CD4-positive, CD25-positive, alpha-beta regulatory T cell (primary cell): ENCODE results near the gene SYT15. TPM values are rescaled to one million over a fixed set of nuclear protein-coding genes. Genes with fewer than 3 reads are reported as not detected.

ENCODE experiments used
- ATAC-seq, 2 donors: fragments of 150-1000 bp; cut with Tn5 transposase; one replicate each; pipeline ENCODE4 v1.10.0; 2021; ENCODE audit warnings: low read depth in 2 of 2, moderate number of reproducible peaks in 2 of 2, moderate library complexity in 1 of 2
- DNase-seq, 3 donors: peaks; one replicate each; pipeline versions ENCODE4 v3.0.0 to v3.0.0-alpha.2; 2012 to 2022; ENCODE audit warnings: mixed read lengths in 1 of 3
- H3K27ac ChIP-seq: one replicate; pipeline ENCODE4 v1.7.0; 2013; ENCODE audit warnings: mild to moderate bottlenecking, low read length; ENCODE audit not compliant: insufficient read depth, poor library complexity, severe bottlenecking
- H3K27me3 ChIP-seq: one replicate; pipeline ENCODE4 v1.7.0; 2013; ENCODE audit warnings: low read length; ENCODE audit not compliant: control insufficient read depth, insufficient read depth
- H3K36me3 ChIP-seq: one replicate; pipeline ENCODE4 v1.7.0; 2013; ENCODE audit warnings: mild to moderate bottlenecking, low read length, moderate library complexity; ENCODE audit not compliant: control insufficient read depth, insufficient read depth
- H3K4me1 ChIP-seq: 2 replicates; pipeline ENCODE4 v1.7.0; 2013; ENCODE audit warnings: mild to moderate bottlenecking, low read length; ENCODE audit not compliant: insufficient read depth, control insufficient read depth, poor library complexity, severe bottlenecking
- H3K4me3 ChIP-seq: one replicate; pipeline ENCODE4 v1.7.0; 2013; ENCODE audit warnings: low read depth, mild to moderate bottlenecking, low read length, moderate library complexity
- H3K9me3 ChIP-seq, 2 experiments: 1 replicate in 1 of 2; 2 replicates in 1 of 2; pipeline ENCODE4 v1.7.0; 2013; ENCODE audit warnings: low read length in 2 of 2, mild to moderate bottlenecking in 1 of 2, moderate library complexity in 1 of 2; ENCODE audit not compliant: control insufficient read depth in 2 of 2
- H3K27ac Mint-ChIP-seq, 3 donors: one replicate each; pipeline ENCODE4 v1.8.0; 2020 to 2022; ENCODE audit warnings: mild to moderate bottlenecking in 3 of 3, mixed read lengths in 3 of 3, moderate library complexity in 2 of 3
- H3K27me3 Mint-ChIP-seq: one replicate; pipeline ENCODE4 v1.8.0; 2022; ENCODE audit warnings: mild to moderate bottlenecking, mixed read lengths
- H3K36me3 Mint-ChIP-seq: one replicate; pipeline ENCODE4 v1.8.0; 2020; ENCODE audit warnings: mixed read lengths
- H3K4me1 Mint-ChIP-seq, 4 donors: one replicate each; pipeline ENCODE4 v1.8.0; 2020 to 2022; ENCODE audit warnings: mixed read lengths in 4 of 4, mild to moderate bottlenecking in 1 of 4
- H3K4me3 Mint-ChIP-seq, 4 donors: one replicate each; pipeline ENCODE4 v1.8.0; 2020 to 2022; ENCODE audit warnings: mild to moderate bottlenecking in 4 of 4, mixed read lengths in 4 of 4, moderate library complexity in 3 of 4
- H3K9me3 Mint-ChIP-seq, 7 donors: one replicate each; pipeline ENCODE4 v1.8.0; 2020 to 2022; ENCODE audit warnings: mixed read lengths in 7 of 7, mild to moderate bottlenecking in 3 of 7, moderate library complexity in 2 of 7
- polyA plus RNA-seq, 4 donors: library from polyadenylated mRNA; unstranded; fragments of 300-500 nt; fragmentation: Illumina TruSeq; gene quantifications; one replicate each; pipeline ENCODE4 v1.2.3, GENCODE V29; 2021
- total RNA-seq: library from RNA; stranded (reverse); gene quantifications from one replicate; pipeline ENCODE4 v1.2.3, GENCODE V29; 2022

SYT15 gene
- total and polyA plus RNA-seq, 5 donors from 2014 or later = 0.09 to 0.67 (median 0.16) TPM; not detected in 1

DNA sequence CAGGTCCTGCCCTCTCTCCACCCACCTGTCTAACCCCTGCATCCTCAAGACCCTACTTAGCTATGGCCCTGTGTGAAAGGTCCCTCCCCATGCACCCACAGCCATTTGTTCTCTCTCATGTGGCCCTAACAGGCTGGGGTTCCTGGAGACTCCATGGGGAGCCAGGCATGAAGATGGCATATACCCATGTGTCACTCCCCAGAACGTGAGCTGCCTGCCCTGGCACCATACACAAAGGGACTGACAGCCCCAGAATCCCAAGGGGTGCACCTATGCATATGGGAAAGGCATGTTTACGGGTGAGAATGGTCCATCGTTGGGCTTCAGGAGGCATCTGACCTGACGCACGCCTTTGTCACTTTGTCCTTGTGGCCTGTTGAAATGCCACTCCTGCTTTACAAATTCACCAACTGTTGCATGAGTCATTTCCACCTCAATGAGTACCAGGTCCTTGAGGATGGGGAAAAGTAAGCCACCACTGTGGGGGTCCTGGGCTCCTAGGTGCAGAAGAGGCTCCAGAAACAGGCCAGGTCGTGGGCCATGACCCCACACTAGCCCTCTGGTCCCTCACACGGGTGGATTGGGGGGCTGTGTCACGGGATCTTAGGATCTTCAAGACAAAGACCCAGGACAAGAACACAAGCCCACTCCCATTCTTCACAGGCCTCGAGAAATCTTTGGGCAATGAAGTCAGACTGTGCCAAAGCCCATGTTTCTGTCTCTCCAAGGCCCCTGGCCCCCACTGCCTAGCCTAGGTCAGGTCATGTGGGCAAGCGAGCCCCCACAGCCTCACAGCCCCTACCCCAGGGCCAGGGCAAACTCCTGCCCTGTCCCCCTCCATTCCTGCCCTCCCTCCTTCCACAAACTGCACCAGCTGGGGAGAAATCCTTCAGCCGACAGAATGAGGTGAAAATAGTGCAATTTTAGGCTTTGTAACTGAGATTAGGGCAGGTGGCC, 31.1 kb upstream of the SYT15 start:
- Histone ChIP-seq H3K4me3 (no peak overlapping the region), H3K4me1 (no peaks in the 10 kb centered on the region), H3K27ac (no peak overlapping the region), H3K36me3 (no peaks in the 10 kb centered on the region), H3K27me3 (no peaks in the 10 kb centered on the region), H3K9me3 (no peaks in the 10 kb centered on the region)
- Mint-ChIP-seq H3K9me3 (no peaks in the 10 kb centered on the region), H3K4me1 (no peaks in the 10 kb centered on the region), H3K27me3 (peaks cover 9% of the 10 kb centered on the region), H3K27ac (no peak overlapping the region), H3K4me3 (no peak overlapping the region), H3K36me3 (no peaks in the 10 kb centered on the region)
- DNase-seq = no peak
- ATAC-seq = no peak

DNA sequence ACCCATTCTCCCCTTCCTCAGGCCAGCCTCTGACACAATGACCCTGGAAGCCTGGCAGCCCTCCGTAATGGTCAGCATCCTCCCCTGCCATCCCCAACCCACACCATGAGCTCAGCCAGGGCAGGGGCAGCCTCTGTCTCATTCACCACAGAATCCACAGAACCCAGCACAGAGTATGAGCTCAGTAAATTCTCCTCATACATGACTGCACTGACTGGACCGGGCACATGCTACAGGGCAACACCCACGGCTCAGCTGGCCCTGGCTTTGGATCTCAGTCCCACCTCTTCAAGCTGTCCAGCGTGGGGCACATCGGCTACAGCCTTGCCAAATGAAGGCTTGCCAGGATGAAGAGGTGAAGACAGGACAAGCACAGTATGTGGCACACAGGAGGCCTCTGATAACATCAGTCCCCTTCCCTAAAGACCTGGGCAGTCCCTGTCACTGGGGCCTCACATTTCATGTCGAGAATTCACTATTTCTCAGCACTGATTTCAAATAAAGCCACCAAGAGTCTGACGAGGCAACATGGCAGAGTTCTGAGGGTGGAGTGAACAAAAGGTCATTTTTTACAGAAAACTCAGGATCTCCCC, 30.3 kb upstream of the SYT15 start:
- no peak overlapping the region for H3K4me3 Mint-ChIP-seq
- no peaks in the 10 kb centered on the region for H3K9me3 Mint-ChIP-seq

DNA sequence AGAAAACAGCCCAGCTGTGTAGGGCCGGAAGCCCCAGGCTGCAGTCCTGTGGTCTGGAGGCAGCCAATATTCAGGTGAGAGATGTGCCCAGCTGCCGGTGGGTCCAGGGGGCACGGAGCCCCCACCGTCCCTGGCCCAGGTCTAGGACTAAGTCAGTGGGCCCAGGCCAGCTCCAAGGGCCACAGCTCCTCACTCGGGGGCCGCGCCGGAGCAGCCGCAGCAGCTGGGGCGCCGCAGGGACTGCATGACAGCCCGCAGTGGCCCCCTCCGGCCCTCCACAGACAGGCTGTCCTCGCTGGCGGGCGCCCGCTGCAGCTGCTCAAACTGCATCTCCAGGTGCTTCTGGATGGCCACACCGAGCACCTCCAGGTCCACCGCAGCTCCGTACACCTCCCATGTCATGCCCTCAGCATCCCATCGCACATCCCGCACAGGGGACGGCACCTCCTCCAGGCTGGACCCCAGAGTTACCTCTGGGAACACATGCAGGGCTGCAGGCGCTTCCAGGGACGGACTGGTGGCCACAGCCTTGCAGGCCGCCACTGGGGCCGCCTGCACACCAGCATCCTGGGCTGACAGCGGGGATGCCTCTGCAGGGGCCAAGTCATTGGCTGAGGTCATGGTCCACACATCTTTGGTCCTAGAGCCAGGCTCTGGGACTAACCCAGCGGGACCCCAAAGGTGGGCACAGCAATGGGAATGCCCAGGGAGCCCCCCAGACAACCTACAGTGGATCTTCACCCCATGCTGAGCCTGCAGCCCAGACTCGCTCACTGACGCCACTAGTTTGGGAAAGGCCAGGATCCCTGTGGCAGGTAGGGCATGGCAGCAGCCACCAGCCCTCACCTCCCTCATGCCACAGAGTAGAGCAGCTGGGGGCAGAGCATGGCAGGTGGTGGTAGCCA, 29.5 kb upstream of the SYT15 start:
- no peaks in the 10 kb centered on the region for H3K9me3 Mint-ChIP-seq
- peaks cover 10% of the 10 kb centered on the region for H3K27me3 Mint-ChIP-seq
- ATAC-seq (no peak), DNase-seq (no peak)
- Histone ChIP-seq H3K9me3 (no peaks in the 10 kb centered on the region), H3K27me3 (peaks cover 2% of the 10 kb centered on the region), H3K36me3 (no peaks in the 10 kb centered on the region), H3K4me1 (no peaks in the 10 kb centered on the region), H3K27ac (no peak overlapping the region), H3K4me3 (no peak overlapping the region)
- H3K36me3 Mint-ChIP-seq = no peaks in the 10 kb centered on the region
- no peak overlapping the region for H3K27ac Mint-ChIP-seq
- no peak overlapping the region for H3K4me3 Mint-ChIP-seq
- H3K4me1 Mint-ChIP-seq = no peaks in the 10 kb centered on the region

More for the DNA sequence above, 30.3 kb upstream of the SYT15 start:
- ATAC-seq (no peak), DNase-seq (no peak)
- Histone ChIP-seq H3K4me1 (no peaks in the 10 kb centered on the region), H3K27ac (no peak overlapping the region), H3K27me3 (peaks cover 1% of the 10 kb centered on the region), H3K9me3 (no peaks in the 10 kb centered on the region), H3K36me3 (no peaks in the 10 kb centered on the region), H3K4me3 (no peak overlapping the region)
- no peaks in the 10 kb centered on the region for H3K36me3 Mint-ChIP-seq
- no peak overlapping the region for H3K27ac Mint-ChIP-seq
- peaks cover 9% of the 10 kb centered on the region for H3K27me3 Mint-ChIP-seq
- H3K4me1 Mint-ChIP-seq = no peaks in the 10 kb centered on the region

DNA sequence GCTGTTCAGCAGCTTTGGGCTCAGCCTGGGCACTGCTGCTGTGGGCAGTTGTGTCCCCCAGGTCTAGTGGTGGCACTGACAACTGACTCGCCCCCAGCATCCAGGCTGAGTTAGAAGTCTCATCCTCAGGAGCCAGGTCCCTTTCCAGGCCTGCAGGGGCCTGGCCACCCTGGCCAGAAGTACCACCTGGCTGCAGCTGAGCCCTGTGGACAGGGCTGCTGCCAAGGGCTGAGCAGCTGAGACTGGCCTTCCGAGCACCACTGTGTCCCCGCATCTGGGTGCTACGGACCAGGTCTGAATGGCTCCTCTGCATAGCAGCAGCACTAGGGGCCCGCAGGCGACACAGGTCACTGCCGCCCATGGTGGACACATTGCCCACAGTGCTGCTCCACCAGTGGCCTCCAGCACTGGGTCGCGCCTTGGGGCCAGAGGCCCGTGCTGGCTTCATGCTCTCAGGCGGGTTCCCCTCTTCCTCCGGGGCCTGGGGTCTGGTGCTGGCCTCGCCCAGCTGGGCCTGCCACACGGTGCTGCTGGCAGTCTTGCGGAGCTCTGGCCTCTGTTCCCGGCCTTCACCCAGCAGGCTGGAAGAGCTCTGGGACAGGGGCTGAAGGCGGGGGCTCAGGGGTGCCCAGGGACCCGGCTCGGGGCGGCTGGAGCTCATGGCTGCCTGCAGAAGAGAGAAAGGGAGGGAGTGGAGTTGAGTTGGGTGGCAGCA, 28.7 kb upstream of the SYT15 start:
- Histone ChIP-seq H3K27ac (no peak overlapping the region), H3K9me3 (no peaks in the 10 kb centered on the region), H3K27me3 (peaks cover 3% of the 10 kb centered on the region), H3K4me3 (no peak overlapping the region), H3K36me3 (no peaks in the 10 kb centered on the region), H3K4me1 (no peaks in the 10 kb centered on the region)
- Mint-ChIP-seq H3K4me1 (no peaks in the 10 kb centered on the region), H3K27ac (no peak overlapping the region), H3K4me3 (no peak overlapping the region), H3K9me3 (no peaks in the 10 kb centered on the region), H3K27me3 (peaks cover 4% of the 10 kb centered on the region), H3K36me3 (no peaks in the 10 kb centered on the region)
- ATAC-seq (no peak), DNase-seq (no peak)

GRCh38 chr10:46550795-46551700, 27.9 kb upstream of the SYT15 start:
- Mint-ChIP-seq H3K36me3 (no peaks in the 10 kb centered on the region), H3K4me3 (no peak overlapping the region), H3K27ac (no peak overlapping the region), H3K27me3 (peaks cover 4% of the 10 kb centered on the region), H3K4me1 (peaks cover 0 to 4% (median 0%) of the 10 kb centered on the region in 4 donors), H3K9me3 (no peaks in the 10 kb centered on the region)
- DNase-seq (no peak), ATAC-seq (no peak)
- Histone ChIP-seq H3K27ac (no peak overlapping the region), H3K4me3 (no peak overlapping the region), H3K4me1 (no peaks in the 10 kb centered on the region), H3K27me3 (peaks cover 7% of the 10 kb centered on the region), H3K9me3 (no peaks in the 10 kb centered on the region), H3K36me3 (no peaks in the 10 kb centered on the region)

DNA sequence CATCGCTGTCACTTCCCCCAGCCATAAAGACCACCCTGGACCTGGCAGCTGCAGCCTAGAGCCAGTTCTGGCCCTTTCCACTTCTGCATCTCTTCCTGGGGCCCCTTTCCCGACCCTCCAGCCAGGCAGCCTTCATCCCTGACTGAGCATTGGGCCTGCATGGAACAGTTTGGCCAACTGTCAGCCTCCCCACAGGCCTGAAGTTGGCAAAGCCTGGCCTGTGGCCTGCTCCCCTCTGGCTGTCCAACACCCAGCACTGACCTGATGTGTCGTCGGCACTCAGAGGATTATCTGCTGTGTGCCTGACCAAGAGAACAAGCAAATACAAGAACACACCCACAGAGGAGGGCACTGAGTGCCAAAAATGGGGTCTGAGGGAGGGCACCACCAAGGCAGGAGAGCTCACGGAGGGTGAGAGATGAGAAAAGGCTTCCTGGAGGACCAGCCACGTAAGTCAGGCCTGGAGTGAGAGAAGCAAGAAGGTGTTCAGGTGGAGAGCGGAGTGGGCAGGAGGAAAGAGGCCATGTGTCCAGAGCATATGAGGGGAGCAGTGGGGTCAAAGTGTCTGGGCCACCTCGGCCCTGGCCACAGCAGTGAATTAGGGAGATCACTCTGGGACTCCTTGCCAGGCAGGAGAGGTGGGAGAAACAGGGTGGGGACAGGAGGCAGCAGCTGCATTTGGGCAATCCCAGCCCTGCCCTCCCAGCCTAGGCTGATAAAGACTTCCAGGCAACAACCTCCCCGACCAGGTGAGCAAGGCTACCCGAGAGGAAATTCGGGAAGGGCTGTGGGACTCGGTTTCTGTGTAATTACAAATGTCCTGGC, 27.0 kb upstream of the SYT15 start:
- ATAC-seq (no peak), DNase-seq (no peak)
- Mint-ChIP-seq H3K27me3 (peaks cover 6% of the 10 kb centered on the region), H3K9me3 (no peaks in the 10 kb centered on the region), H3K36me3 (no peaks in the 10 kb centered on the region), H3K4me1 (peaks cover 0 to 8% (median 0%) of the 10 kb centered on the region in 4 donors), H3K4me3 (no peak overlapping the region), H3K27ac (no peak overlapping the region)
- no peak overlapping the region for H3K4me3 ChIP-seq
- no peaks in the 10 kb centered on the region for H3K9me3 ChIP-seq
- H3K36me3 ChIP-seq = no peaks in the 10 kb centered on the region
- peaks cover 7% of the 10 kb centered on the region for H3K27me3 ChIP-seq
- H3K27ac ChIP-seq = no peak overlapping the region
- no peaks in the 10 kb centered on the region for H3K4me1 ChIP-seq
